Activated CD8-positive, alpha-beta memory T cell treated with anti-CD3 and anti-CD28 coated beads, Interleukin-2, amount 50 U/mL, for 1 hour (primary cell): ENCODE measurements around the gene KCNMB2.

Experiments used
- DNase-seq: peaks from one replicate; pipeline ENCODE4 v3.0.0-alpha.2; 2020; ENCODE audit errors: extremely low read depth

Gene KCNMB2

GRCh38 chr3:178807694-178808093, 271.5 kb downstream of the KCNMB2 start:
- no peak for DNase-seq

DNA sequence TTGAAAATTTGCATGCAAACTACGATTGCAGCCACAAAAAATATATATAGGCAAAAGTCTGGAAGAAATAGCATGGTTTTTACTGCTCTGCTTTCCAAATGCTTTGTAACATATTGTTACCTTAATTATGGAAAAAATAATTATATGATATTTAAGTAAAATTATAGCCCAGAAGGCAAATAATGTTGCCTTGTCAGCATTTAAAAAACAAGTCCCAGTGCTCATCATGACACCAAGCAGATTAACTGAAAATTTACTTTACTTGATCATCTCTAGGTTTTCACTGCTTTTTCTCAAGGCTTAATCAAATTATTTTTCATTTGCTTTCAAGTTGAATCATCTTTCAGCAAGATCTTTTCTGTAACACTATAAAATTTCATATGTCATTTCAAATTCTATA, 272.5 kb downstream of the KCNMB2 start:
- DNase-seq: no peak

DNA sequence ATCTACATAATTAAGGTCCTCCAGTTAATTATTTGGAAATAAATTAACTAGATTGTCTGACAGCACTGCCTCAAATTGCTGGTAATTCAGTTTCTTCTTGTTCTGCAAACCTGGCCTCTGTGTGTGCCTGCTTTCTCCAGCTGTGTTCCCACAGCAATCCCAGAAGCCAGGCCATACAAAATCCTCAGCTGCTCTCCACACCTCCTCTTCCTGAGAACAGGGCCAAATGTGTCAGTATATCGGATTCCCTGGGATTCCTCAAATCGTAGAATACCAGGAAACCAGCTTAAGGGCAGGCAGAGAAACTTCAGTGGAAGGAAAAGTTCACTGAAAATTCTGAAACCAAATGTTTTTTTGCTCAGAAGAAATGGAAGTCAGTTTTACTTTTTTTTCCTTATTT, 273.9 kb downstream of the KCNMB2 start:
- no peak for DNase-seq

DNA sequence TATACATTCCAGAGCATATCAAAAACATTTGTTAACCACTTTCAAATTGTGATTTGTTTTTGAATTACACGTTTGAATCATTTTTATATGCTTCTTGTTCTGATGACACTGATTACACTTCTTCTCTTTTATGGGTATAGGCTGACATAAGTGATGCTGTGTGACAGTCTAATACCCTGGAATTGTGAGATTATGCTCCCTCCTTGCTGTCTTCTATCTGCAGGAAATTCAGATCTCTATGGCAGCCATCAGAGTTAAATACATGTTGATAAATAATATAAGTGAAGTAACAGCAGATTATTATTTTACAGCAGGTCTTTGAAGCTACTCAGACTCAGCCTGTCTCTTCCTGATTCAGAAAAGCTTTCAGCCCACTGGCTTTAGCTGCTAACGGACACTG, 286.5 kb downstream of the KCNMB2 start:
- DNase-seq: no peak

DNA sequence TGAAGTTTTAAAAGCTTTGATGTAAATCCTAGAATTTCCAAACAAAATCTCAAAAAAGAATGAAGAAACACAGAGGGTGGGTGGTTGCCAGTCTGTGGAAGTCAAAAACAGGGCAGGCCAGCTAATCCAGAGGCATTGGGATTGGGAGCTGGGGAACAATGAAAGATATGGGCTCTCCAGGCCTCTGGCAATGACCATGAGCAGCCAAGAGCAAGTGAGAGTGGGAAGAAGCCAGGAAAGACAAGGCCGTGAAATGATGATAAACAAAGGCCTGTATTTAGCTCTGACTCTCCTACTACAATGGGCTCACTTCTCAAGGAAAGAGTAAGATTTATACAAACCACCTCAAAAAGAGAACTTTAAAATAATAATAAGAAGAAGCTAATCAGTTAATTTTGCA, 286.9 kb downstream of the KCNMB2 start:
- DNase-seq: no peak

GRCh38 chr3:178823591-178824246, 287.5 kb downstream of the KCNMB2 start:
- DNase-seq: no peak

DNA sequence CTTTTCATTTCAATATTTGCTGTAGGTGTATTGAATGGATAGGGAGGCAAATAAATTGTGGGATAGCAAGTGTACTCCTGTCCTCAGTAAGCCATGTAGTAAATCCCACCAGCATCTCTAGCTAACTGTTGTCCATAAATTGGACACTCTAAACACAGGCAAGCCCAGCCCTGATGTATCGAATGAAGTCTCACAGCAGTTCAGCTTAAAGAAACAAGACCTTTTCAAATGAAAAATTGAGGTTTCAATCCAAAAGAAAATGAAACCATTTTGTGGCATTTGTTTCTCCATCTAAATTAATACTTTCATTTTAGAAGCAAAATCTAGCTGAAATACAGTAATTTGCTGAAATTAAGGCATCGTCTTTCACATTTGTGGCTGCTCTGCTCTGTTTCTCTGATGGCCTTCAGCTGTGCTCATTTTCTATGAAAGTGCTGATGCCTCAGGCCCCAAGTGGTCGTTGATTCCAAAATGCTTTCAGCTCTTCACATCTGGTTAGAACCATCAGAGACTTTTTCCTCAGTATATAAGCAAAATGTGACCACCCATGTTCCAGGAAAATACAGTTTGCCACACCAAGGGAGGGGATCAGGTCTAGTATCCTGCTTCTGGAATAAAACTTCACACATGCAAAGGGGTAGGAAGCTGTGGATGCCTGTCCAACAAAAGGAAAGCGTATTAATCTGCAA, 290.3 kb downstream of the KCNMB2 start:
- DNase-seq: no peak

DNA sequence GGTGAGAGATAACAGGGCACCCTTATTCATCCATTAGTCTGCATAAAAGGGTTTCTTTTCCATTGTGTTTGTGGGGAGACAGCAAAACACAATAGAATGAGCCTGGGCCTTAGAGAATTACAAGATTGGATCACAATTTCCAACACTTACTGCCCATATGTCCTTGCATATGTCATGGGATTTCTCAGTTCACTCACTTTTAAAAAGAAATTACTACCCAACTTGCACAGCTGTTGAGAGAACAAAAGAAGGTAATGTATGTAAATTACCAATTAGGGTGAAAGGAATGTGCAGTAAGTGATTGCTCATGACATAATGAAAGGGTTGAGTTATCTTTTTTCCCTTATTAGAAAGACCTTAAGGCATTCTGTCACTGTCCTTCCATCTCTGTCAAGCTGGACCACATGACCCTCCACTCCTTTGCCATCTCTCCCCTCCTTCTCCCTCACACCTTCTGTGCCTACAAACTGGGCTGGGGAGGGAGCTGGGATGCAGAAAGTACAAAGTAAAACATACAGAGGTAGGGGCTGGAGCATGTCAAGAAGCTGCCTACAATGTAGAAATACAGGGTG, 291.1 kb downstream of the KCNMB2 start:
- no peak for DNase-seq

- no peak for DNase-seq
Measured at GRCh38 chr3:178833695-178834094, 297.5 kb downstream of the KCNMB2 start.

GRCh38 chr3:178835033-178835432, 298.8 kb downstream of the KCNMB2 start:
- no peak for DNase-seq

DNA sequence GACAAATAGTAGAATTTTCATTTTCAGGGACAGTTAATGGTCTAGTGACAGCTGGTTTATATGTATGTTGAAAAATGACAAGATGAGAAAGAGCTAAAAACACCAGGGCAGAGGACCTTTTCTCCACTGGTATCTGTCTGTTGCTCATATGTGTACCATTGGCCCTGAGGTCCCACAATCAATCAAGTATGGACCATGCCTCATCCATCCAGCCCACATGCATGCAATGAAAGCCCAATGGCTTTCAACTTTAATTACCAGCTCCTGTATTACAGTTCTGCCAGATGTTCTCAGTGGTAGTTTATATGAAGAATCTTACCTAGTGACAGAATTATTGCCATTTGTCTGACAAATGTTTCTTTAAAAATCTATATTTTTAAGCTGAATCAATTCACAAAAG, 301.3 kb downstream of the KCNMB2 start:
- no peak for DNase-seq

GRCh38 chr3:178840586-178840985, 304.4 kb downstream of the KCNMB2 start:
- DNase-seq: no peak

DNA sequence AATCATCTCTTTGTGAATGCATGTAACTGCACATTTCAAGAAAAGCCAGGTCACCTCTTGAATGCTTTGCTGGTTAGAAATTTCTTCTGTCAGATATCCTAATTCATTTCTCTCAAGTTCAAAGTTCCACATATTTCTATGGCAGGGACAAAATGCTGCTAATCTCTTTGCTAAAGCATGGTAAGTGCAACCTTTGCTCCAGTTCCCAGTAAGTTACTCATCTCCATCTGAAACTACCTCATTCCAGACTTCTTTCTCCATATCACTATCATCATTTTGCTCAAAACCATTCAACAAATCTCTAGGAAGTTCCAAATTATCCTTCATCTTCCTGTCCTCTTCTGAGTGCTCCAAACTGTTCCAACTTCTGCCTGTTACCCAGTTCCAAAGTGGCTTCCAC, 304.8 kb downstream of the KCNMB2 start:
- DNase-seq: no peak

GRCh38 chr3:178844916-178845315, 308.7 kb downstream of the KCNMB2 start:
- DNase-seq: no peak

DNA sequence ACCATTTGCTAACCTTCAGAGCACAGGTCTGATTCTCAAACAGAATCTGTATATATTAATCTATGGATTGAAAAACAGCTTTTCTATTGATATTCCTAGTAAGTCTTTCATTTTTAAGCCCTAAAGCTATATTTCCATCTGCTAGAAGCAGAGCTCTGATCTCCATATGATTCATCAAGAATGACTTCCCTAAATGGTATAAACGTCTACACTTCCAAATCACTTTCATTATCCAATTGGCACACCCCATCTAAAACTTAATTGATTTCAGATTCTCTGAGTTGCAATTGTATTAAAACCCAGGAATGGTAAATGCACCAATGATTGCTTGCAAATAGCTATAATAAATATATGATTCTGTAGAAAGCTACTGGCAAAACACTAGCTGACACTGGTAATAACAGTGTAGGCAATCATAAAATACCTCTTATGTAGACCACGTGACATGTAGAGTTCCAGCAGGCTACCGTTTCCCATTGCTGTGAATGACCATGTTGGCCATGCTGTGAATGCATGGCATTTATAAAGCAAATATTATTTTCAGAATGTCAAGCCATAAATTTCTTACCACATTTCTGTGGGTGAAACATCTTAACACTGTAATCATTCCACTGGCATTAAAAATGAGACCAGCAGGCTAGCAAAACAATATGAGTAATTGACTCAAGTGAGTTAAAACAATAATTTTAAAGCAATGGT, 309.3 kb downstream of the KCNMB2 start:
- DNase-seq: no peak

- DNase-seq: no peak
Measured at GRCh38 chr3:178847190-178847589, 311.0 kb downstream of the KCNMB2 start.

GRCh38 chr3:178849199-178849910, 313.1 kb downstream of the KCNMB2 start:
- DNase-seq: no peak

DNA sequence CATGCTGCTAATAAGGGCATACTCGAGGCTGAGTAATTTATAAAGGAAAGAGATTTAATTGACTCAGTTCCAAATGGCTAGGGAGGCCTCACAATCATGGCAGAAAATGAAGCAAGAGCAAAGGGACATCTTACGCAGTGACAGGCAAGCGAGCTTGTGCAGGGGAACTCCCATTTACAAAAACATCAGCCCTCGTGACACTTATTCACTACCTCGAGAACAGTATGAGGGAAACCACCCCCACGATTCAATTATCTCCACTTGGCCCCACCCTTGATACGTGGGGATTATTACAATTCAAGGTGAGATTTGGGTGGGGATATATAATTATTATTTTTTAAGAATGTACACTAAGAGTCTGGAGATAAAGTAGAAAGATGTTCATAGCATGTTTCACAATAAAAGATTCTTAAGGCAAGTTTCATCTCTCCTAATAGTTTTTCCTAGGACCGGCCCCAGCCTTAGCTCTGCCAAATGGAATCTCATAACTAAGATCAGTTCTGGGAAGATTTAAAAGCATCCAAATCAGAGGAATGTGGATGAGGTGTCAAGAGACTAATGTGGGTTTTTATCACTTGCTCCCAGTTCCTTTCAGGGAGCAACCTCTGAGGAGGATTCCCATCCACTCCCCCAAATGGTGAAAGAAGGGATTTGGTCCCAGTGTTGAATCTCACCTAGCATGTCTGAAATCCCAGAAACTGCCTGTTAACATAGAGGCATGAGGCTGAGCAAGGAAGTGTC, 314.4 kb downstream of the KCNMB2 start:
- no peak for DNase-seq

DNA sequence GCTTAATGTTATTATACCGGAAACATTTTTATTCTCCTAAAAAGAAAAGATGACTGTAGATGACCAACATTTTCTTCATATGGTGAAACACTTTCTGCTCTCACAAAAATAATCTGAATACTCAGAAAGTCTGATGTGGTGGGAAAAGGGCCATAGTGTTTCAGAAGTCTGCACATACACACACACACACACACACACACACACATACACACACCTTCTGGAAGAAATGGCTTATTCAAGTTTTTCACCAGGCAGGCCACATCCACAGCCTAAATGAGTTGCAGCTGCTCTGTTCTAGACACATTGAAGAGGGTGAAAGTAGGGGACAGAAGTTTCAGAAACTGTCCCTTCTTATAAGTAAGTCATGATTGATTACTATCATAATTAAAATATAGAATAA, 315.3 kb downstream of the KCNMB2 start:
- no peak for DNase-seq

GRCh38 chr3:178856804-178857203, 320.6 kb downstream of the KCNMB2 start:
- no peak for DNase-seq

DNA sequence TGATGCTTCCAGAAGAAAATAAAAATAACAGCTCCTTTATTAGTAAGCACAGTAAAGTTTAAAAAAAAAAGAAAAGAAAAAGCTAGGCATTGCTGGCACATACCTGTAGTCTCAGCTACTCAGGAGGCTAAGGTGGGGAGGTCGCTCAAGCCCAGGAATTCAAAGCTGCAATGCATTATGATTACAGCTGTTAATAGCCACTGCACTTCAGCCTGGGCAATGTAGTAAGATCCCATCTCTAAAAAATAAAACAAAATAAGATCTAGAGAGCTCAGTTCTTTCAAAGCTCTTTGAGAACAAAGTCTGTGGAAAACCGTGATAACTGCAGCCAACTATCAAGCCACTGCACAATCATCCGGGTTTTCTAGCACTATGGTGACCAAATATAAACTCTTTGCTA, 323.1 kb downstream of the KCNMB2 start:
- DNase-seq: no peak
